GM23248 (cell line): ENCODE data around the gene FAR1.

Experiments
- EZH2 ChIP-seq: fragments of 200-600 bp; sonication (generic); IDR thresholded peaks from 2 replicates; pipeline ENCODE4 v1.6.1; 2018; ENCODE audit warnings: antibody characterized with exemption, mild to moderate bottlenecking; ENCODE audit not compliant: insufficient read depth, poor library complexity, severe bottlenecking
- EZH2phosphoT487 ChIP-seq: fragments of 200-600 bp; sonication (generic); IDR thresholded peaks from 2 replicates; pipeline ENCODE4 v1.6.1; 2018; ENCODE audit warnings: antibody characterized with exemption, moderate library complexity, mild to moderate bottlenecking, low read depth; ENCODE audit not compliant: insufficient read depth

DNA sequence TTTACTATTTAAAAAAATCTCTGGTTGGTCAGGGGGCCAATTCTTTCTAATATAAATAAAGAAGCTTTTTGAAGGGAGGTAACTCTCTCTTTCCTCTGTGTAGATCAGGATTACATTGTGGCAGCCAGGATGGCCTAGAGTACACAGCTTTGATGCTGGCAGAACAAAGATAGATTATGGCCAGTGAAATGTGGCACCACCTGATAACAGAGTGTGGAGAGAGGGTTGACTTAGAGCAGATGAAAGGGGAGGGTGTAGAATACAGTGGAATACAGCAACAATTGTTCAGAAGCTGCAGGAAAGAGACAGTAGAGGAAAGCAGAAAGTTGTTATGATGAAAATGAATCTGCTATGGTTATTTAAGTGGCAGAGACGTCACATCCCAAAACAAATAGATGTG is 99.0 kb downstream of the FAR1 start:
- TF ChIP-seq EZH2 (no peak), EZH2phosphoT487 (no peak)
